Endothelial cell of umbilical vein (primary cell): ENCODE data around the gene CRAT. TPM values are rescaled to one million over a fixed set of nuclear protein-coding genes. Genes with fewer than 3 reads are reported as not detected.

Experiments used
- BruUV-seq: library from RNA; stranded (reverse); fragments of 400-500 nt; replicated peaks from 2 replicates; lab custom pipeline; 2021; lab: Mats Ljungman, UMichigan
- CTCF ChIA-PET: fragments of 300-600, 350-600 bp; sonication (Branson Sonifier 250); formaldehyde crosslinking; loops from one replicate; lab custom pipeline; 2021; ENCODE audit warnings: antibody characterized with exemption, inconsistent platforms; lab: Charles Lee
- POLR2A ChIA-PET: fragments of 300-600, 350-600 bp; sonication (Branson Sonifier 250); formaldehyde crosslinking; loops from one replicate; lab custom pipeline; 2021; ENCODE audit warnings: antibody characterized with exemption, inconsistent platforms; lab: Charles Lee
- DNase-seq: peaks from one replicate; pipeline ENCODE4 v3.0.0-alpha.2; 2011; ENCODE audit warnings: low read depth, low spot score
- FAIRE-seq: peaks from 2 replicates; lab custom pipeline; 2011; peaks lifted over from hg19 to GRCh38; lab: Jason Lieb, UNC
- H2AFZ ChIP-seq: 2 replicates; pipeline ENCODE4 v1.6.0; 2012; ENCODE audit warnings: low read depth, low read length, control low read depth, inconsistent platforms
- H3K27ac ChIP-seq: 2 replicates; pipeline ENCODE4 v1.5.1; 2011; ENCODE audit warnings: low read depth, mild to moderate bottlenecking, control low read depth, low read length, moderate library complexity; ENCODE audit not compliant: insufficient read depth
- H3K27me3 ChIP-seq, 2 experiments: 2 replicates each; pipeline versions ENCODE4 v1.6.0 to v1.6.1; 2011; ENCODE audit warnings: low read length in 2 of 2, mixed read lengths in 1 of 2; ENCODE audit not compliant: control insufficient read depth in 2 of 2, insufficient read depth in 2 of 2
- H3K36me3 ChIP-seq, 2 experiments: 2 replicates in 1 of 2; 3 replicates in 1 of 2; pipeline ENCODE4 v1.5.1; 2011; ENCODE audit warnings: low read length in 2 of 2, mild to moderate bottlenecking in 1 of 2, moderate library complexity in 1 of 2; ENCODE audit not compliant: control insufficient read depth in 2 of 2, insufficient read depth in 2 of 2; ENCODE audit errors: extremely low read depth in 1 of 2
- H3K4me1 ChIP-seq: 3 replicates; pipeline ENCODE4 v1.5.1; 2011; ENCODE audit warnings: mild to moderate bottlenecking, low read length; ENCODE audit not compliant: control insufficient read depth, insufficient read depth; ENCODE audit errors: extremely low read depth
- H3K4me2 ChIP-seq: 2 replicates; pipeline ENCODE4 v1.6.1; 2011; ENCODE audit warnings: low read length, control low read depth, mixed read lengths; ENCODE audit not compliant: insufficient read depth
- H3K4me3 ChIP-seq, 3 experiments: fragments of 200-600 bp in 1 of 3; sonication (generic), shearing (Covaris generic) in 1 of 3; replicated peaks in 1 of 3; 2 replicates each; pipeline ENCODE4 v1.5.1; 2011 to 2016; ENCODE audit warnings: control low read depth in 3 of 3, low read length in 3 of 3, mild to moderate bottlenecking in 2 of 3, inconsistent platforms in 1 of 3, low read depth in 1 of 3, moderate library complexity in 1 of 3; ENCODE audit not compliant: insufficient read depth in 1 of 3
- H3K79me2 ChIP-seq: 2 replicates; pipeline ENCODE4 v1.6.0; 2012; ENCODE audit warnings: low read length, inconsistent platforms; ENCODE audit not compliant: control insufficient read depth, insufficient read depth
- H3K9ac ChIP-seq: replicated peaks from 2 replicates; pipeline ENCODE3; 2011; ENCODE audit warnings: low read length, control low read depth; ENCODE audit not compliant: insufficient read depth; ENCODE audit errors: extremely low read depth
- H3K9me1 ChIP-seq: replicated peaks from 3 replicates; pipeline ENCODE4 v1.6.0; 2011; ENCODE audit warnings: mild to moderate bottlenecking, low read length; ENCODE audit not compliant: control insufficient read depth, insufficient read depth; ENCODE audit errors: extremely low read depth
- H3K9me3 ChIP-seq: replicated peaks from 2 replicates; pipeline ENCODE4 v1.5.1; 2012; ENCODE audit warnings: low read length, inconsistent platforms; ENCODE audit not compliant: control insufficient read depth, insufficient read depth
- H4K20me1 ChIP-seq: replicated peaks from 2 replicates; pipeline ENCODE3; 2011; ENCODE audit warnings: mild to moderate bottlenecking, low read length; ENCODE audit not compliant: control insufficient read depth, insufficient read depth; ENCODE audit errors: extremely low read depth
- CTCF ChIP-seq, 2 donors: IDR thresholded peaks; 1 replicate in 1 of 2; 2 replicates in 1 of 2; pipeline ENCODE4 v1.5.1; 2011; ENCODE audit warnings: low read length in 2 of 2, mild to moderate bottlenecking in 2 of 2, moderate library complexity in 2 of 2, control low read depth in 1 of 2, inconsistent platforms in 1 of 2, low read depth in 1 of 2; ENCODE audit not compliant: insufficient read depth in 1 of 2; ENCODE audit errors: extremely low read depth in 1 of 2
- EZH2 ChIP-seq: IDR thresholded peaks from 2 replicates; pipeline ENCODE4 v1.6.1; 2012; ENCODE audit warnings: borderline replicate concordance, low read depth, mild to moderate bottlenecking, moderate library complexity, low read length, inconsistent platforms; ENCODE audit not compliant: severe bottlenecking
- POLR2A ChIP-seq: IDR thresholded peaks from 2 replicates; pipeline ENCODE4 v1.6.1; 2012; ENCODE audit warnings: low read depth, mild to moderate bottlenecking, control low read depth, low read length
- POLR2AphosphoS5 ChIP-seq: IDR thresholded peaks from 2 replicates; pipeline ENCODE4 v1.6.1; 2012; ENCODE audit warnings: low read depth, mild to moderate bottlenecking, control low read depth, low read length, moderate library complexity; ENCODE audit not compliant: insufficient read depth
- dilution Hi-C: fragments of 300-500 bp; cut with MboI; formaldehyde crosslinking; loops from one replicate; pipeline ENCODE4 v1.15.0; 2019; ENCODE audit warnings: low sequenced_read_pairs; ENCODE audit not compliant: extremely low pct_ligation_motif_present
- intact Hi-C: fragments of 100-400 bp; cut with micrococcal nuclease; formaldehyde crosslinking; loops from one replicate; pipeline ENCODE4 v1.10.0; 2022
- polyA plus RNA-seq, 4 experiments: library from polyadenylated mRNA; depleted of rRNA in 3 of 4; stranded (reverse) in 3 of 4; unstranded in 1 of 4; fragments of >200 nt; gene quantifications; 2 replicates each; pipeline versions ENCODE4 v1.2.1 to v1.2.3, GENCODE V29; 2011 to 2012; ENCODE audit warnings: missing spikeins in 1 of 4
- total RNA-seq: library from RNA; stranded (reverse); gene quantifications from 2 replicates; pipeline ENCODE4 v1.2.3, GENCODE V29; 2021
- TF ChIP-seq, protein P1 (sequence below): IDR thresholded peaks from 2 replicates; pipeline ENCODE4 v1.6.1; 2011; ENCODE audit not compliant: insufficient read depth, insufficient read length

CRAT gene
- total and polyA plus RNA-seq, 2 donors (not counting 3 experiments of a cell fraction or from before 2014, with no cell fraction given) = 34.2 to 55.3 TPM

- H3K9me3 ChIP-seq = no peaks in the 10 kb centered on the region
- H3K36me3 ChIP-seq = peaks cover 0 to 11% of the 10 kb centered on the region in 2 experiments
- DNase-seq (no peak), FAIRE-seq (peak; percentile 21)
- H3K4me2 ChIP-seq = peak overlapping the region; percentile 71
- no peak overlapping the region for H3K27ac ChIP-seq
- peak overlapping the region; percentile 49 for H3K9ac ChIP-seq
- H2AFZ ChIP-seq = peak overlapping the region; percentile 77
- peak overlapping the region; percentile 54 to 81 (median 75) for H3K4me3 ChIP-seq
- H3K79me2 ChIP-seq = peaks cover 20% of the 10 kb centered on the region
- peaks cover 16% of the 10 kb centered on the region for H3K4me1 ChIP-seq
- ChIA-PET CTCF (interaction anchor here (0.9 to 1.5 kb wide), 3 partner anchors 50 to 379 kb away, joined by 3 to 4 read pairs (median 3); partner anchors contain the start of gene PKN3), POLR2A (no interaction called here)
- intact Hi-C loops = loop anchor here (1.0 to 2.0 kb wide), 2 partner anchors 29 to 45 kb away; partner anchors contain the start of genes CRAT and MIGA2
- dilution Hi-C loops = no loop called here
- no peaks in the 10 kb centered on the region for H3K27me3 ChIP-seq
- H4K20me1 ChIP-seq = no peaks in the 10 kb centered on the region
- BruUV-seq = TSS peak; percentile 40
- no peaks in the 10 kb centered on the region for H3K9me1 ChIP-seq
- TF ChIP-seq EZH2 (no peak), POLR2A (peak; percentile 63), POLR2AphosphoS5 (peak; percentile 2)
Observed at GRCh38 chr9:129081388-129081904, 29.1 kb downstream of the CRAT start.

- H3K4me3 ChIP-seq = peak within 1 kb of the TSS; percentile 62 to 81 (median 75)
- no peak within 1 kb of the TSS for H3K27ac ChIP-seq
- no peaks in the 10 kb centered on the region for H3K27me3 ChIP-seq
- ChIA-PET POLR2A (no interaction called here), CTCF (interaction anchor here (0.9 to 1.5 kb wide), 3 partner anchors 51 to 379 kb away, joined by 3 to 4 read pairs (median 3); partner anchors contain the start of gene PKN3)
- H2AFZ ChIP-seq = peak within 1 kb of the TSS; percentile 93
- DNase-seq = peak; percentile 100
- peak within 1 kb of the TSS; percentile 80 for H3K4me2 ChIP-seq
- no peaks in the 10 kb centered on the region for H4K20me1 ChIP-seq
- peak; percentile 52 for TF ChIP-seq POLR2AphosphoS5
- peak; percentile 6 for TF ChIP-seq POLR2A
- TF ChIP-seq, protein P1, sequence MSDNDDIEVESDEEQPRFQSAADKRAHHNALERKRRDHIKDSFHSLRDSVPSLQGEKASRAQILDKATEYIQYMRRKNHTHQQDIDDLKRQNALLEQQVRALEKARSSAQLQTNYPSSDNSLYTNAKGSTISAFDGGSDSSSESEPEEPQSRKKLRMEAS = no peak
- TF ChIP-seq EZH2 = peak; percentile 95
- TF ChIP-seq CTCF (IDR thresholded peaks at IDR 0.05; ENCODE audit: extremely low read depth in 1 of 2, insufficient read depth in 1 of 2, low read depth in 1 of 2, low read length in 2 of 2) = no peak
- H3K9ac ChIP-seq = peak within 1 kb of the TSS; percentile 49
- dilution Hi-C loops = no loop called here
- peaks cover 16% of the 10 kb centered on the region for H3K4me1 ChIP-seq
- peak; percentile 99 for FAIRE-seq
- peaks cover 0 to 5% of the 10 kb centered on the region in 2 experiments for H3K36me3 ChIP-seq
- peaks cover 20% of the 10 kb centered on the region for H3K79me2 ChIP-seq
- BruUV-seq = no TSS peak
- H3K9me1 ChIP-seq = no peaks in the 10 kb centered on the region
- intact Hi-C loops = loop anchor here (1.0 to 2.0 kb wide), 2 partner anchors 30 to 44 kb away; partner anchors contain the start of genes CRAT and MIGA2
- no peaks in the 10 kb centered on the region for H3K9me3 ChIP-seq
Observed at GRCh38 chr9:129080601-129081387, 29.8 kb downstream of the CRAT start, which contains the start of gene DOLPP1. Gene DOLPP1, plus strand, starts transcription at chr9:129081111. Its CDS starts 21 bp downstream, at chr9:129081132.
